ENCODE results near the gene NPR1. TPM values are rescaled to one million over a fixed set of nuclear protein-coding genes. Genes with fewer than 3 reads are reported as not detected.

Gene NPR1
- polyA plus RNA-seq, 1 donor from 2014 or later = 0.45 TPM

GRCh38 chr1:153635872-153636271, 42.6 kb upstream of the NPR1 start:
- peak overlapping the region; percentile 79 for H3K4me3 ChIP-seq (ENCODE audit: low read length)
- H3K9ac ChIP-seq (ENCODE audit: low read length) = no peak overlapping the region
- H3K27ac ChIP-seq (ENCODE audit: low read length) = no peak overlapping the region
- no peaks in the 10 kb centered on the region for H3K9me2 ChIP-seq (ENCODE audit: insufficient read depth, low read length)
- H4K20me1 ChIP-seq (ENCODE audit: insufficient read depth) = no peaks in the 10 kb centered on the region
- no peaks in the 10 kb centered on the region for H3K27me3 ChIP-seq (ENCODE audit: insufficient read depth, low read depth, low read length)
- TF ChIP-seq MXI1 (conservative IDR thresholded peaks at IDR 0.05; ENCODE audit: poor library complexity, severe bottlenecking) (no peak), CTCF (IDR thresholded peaks at IDR 0.05; ENCODE audit: poor library complexity, severe bottlenecking) (no peak), POLR2AphosphoS5 (IDR thresholded peaks at IDR 0.05) (no peak), EP300 (conservative IDR thresholded peaks at IDR 0.05; ENCODE audit: poor library complexity, severe bottlenecking) (no peak), EZH2 (IDR thresholded peaks at IDR 0.05; ENCODE audit: borderline replicate concordance, insufficient read depth, low read length, poor library complexity, severe bottlenecking) (no peak)
- H2AFZ ChIP-seq (ENCODE audit: low read depth, low read length) = no peak overlapping the region
- no peaks in the 10 kb centered on the region for H3F3A ChIP-seq (ENCODE audit: insufficient read depth, low read length, poor library complexity, severe bottlenecking)
- H3K4me2 ChIP-seq (ENCODE audit: low read length) = no peak overlapping the region
- peaks cover 9% of the 10 kb centered on the region for H3K36me3 ChIP-seq (ENCODE audit: insufficient read depth, low read length)
- no peaks in the 10 kb centered on the region for H3K9me3 ChIP-seq (ENCODE audit: low read length)
- peaks cover 36% of the 10 kb centered on the region for H3K79me2 ChIP-seq (replicated peaks; ENCODE audit: insufficient read depth, low read length)

- Histone ChIP-seq H3K27me3 (ENCODE audit: insufficient read depth, low read depth, low read length) (no peaks in the 10 kb centered on the region), H3K4me2 (ENCODE audit: low read length) (no peak overlapping the region), H2AFZ (ENCODE audit: low read depth, low read length) (no peak overlapping the region), H3K36me3 (ENCODE audit: insufficient read depth, low read length) (peaks cover 11% of the 10 kb centered on the region), H3F3A (ENCODE audit: insufficient read depth, low read length, poor library complexity, severe bottlenecking) (no peaks in the 10 kb centered on the region), H3K27ac (ENCODE audit: low read length) (no peak overlapping the region), H4K20me1 (ENCODE audit: insufficient read depth) (no peaks in the 10 kb centered on the region), H3K79me2 (replicated peaks; ENCODE audit: insufficient read depth, low read length) (peaks cover 36% of the 10 kb centered on the region), H3K4me3 (ENCODE audit: low read length) (peak overlapping the region; percentile 79), H3K9me2 (ENCODE audit: insufficient read depth, low read length) (no peaks in the 10 kb centered on the region), H3K9ac (ENCODE audit: low read length) (no peak overlapping the region), H3K9me3 (ENCODE audit: low read length) (no peaks in the 10 kb centered on the region)
- TF ChIP-seq POLR2AphosphoS5 (IDR thresholded peaks at IDR 0.05) (no peak), CTCF (IDR thresholded peaks at IDR 0.05; ENCODE audit: poor library complexity, severe bottlenecking) (no peak), TAF1 (IDR thresholded peaks at IDR 0.05; ENCODE audit: low read depth) (no peak), EP300 (conservative IDR thresholded peaks at IDR 0.05; ENCODE audit: poor library complexity, severe bottlenecking) (no peak), RAD21 (conservative IDR thresholded peaks at IDR 0.05) (no peak), REST (IDR thresholded peaks at IDR 0.05; ENCODE audit: borderline replicate concordance) (no peak), SMC3 (conservative IDR thresholded peaks at IDR 0.05; ENCODE audit: poor library complexity) (no peak), EZH2 (IDR thresholded peaks at IDR 0.05; ENCODE audit: borderline replicate concordance, insufficient read depth, low read length, poor library complexity, severe bottlenecking) (no peak), MXI1 (conservative IDR thresholded peaks at IDR 0.05; ENCODE audit: poor library complexity, severe bottlenecking) (no peak)
Observed at GRCh38 chr1:153636312-153636711, 42.2 kb upstream of the NPR1 start.

All from neural cell (in vitro differentiated cells).